Colonic mucosa (tissue), 4 donors: Measurements from ENCODE around the gene ST7. TPM values are rescaled to one million over a fixed set of nuclear protein-coding genes. Genes with fewer than 3 reads are reported as not detected.

ENCODE experiments used
- DNase-seq: peaks from one replicate; pipeline ENCODE4 v3.0.0-alpha.2; 2020
- H3K27ac ChIP-seq: fragments of 200-600 bp; one replicate; pipeline ENCODE4 v1.8.0; 2021
- H3K27me3 ChIP-seq: fragments of 200-600 bp; one replicate; pipeline ENCODE4 v1.8.0; 2021
- H3K36me3 ChIP-seq: fragments of 200-600 bp; one replicate; pipeline ENCODE4 v1.8.0; 2021
- H3K4me1 ChIP-seq: fragments of 200-600 bp; one replicate; pipeline ENCODE4 v1.8.0; 2021; ENCODE audit warnings: mild to moderate bottlenecking
- H3K4me3 ChIP-seq: fragments of 200-600 bp; one replicate; pipeline ENCODE4 v1.8.0; 2021
- H3K9ac ChIP-seq, 2 donors: one replicate each; pipeline ENCODE4 v1.7.0; 2013; ENCODE audit warnings: control low read depth in 2 of 2, low read depth in 2 of 2, low read length in 2 of 2
- H3K9me3 ChIP-seq: fragments of 200-600 bp; one replicate; pipeline ENCODE4 v1.8.0; 2021
- intact Hi-C: fragments of 100-400 bp; cut with DNase I; formaldehyde crosslinking; loops from one replicate; pipeline ENCODE4 v1.14.1; 2022
- total RNA-seq, 2 donors: library from RNA; stranded (reverse); fragmentation: NEBNext Ultra II Directional in 1 of 2; extraction: Animal tissue kit (Norgen Biotek cat#: 25700) in 1 of 2; gene quantifications; one replicate each; pipeline ENCODE4 v1.2.1, GENCODE V29; 2021
- TF ChIP-seq, protein P1 (sequence below): fragments of 200-600 bp; IDR thresholded peaks from one replicate; pipeline ENCODE4 v1.8.0; 2022; ENCODE audit warnings: antibody characterized with exemption, mild to moderate bottlenecking
- donor health status: healthy.
- donor health status: DM: no; HTN: no; CAD: no.
- donor health status: DM: no; HTN: no; CAD: no.

ST7 gene
- total RNA-seq, 2 donors from 2014 or later = 10.6 to 12.2 TPM

DNA sequence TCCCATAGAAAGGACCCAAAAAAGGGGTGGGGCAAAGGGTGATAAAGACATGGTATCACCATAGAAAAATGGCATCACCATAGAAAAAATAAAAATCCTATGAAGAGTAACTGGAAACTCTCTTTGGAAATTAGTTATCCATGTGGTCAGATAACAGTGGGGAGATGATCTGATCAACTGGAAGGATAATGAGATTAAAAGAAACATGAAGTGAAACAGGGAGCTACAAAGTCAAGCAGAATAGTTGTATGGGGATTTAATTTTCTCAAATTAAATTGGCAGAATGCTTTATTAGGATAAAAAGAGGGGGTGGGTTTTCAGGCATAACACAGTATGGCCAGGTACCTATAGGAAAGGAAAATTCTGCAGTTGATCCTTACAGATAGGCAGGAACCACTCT, 258.3 kb downstream of the ST7 start:
- no peak for DNase-seq
- no peak overlapping the region for H3K4me3 ChIP-seq
- H3K4me1 ChIP-seq = no peaks in the 10 kb centered on the region
- intact Hi-C loops = no loop called here
- TF ChIP-seq, protein P1, sequence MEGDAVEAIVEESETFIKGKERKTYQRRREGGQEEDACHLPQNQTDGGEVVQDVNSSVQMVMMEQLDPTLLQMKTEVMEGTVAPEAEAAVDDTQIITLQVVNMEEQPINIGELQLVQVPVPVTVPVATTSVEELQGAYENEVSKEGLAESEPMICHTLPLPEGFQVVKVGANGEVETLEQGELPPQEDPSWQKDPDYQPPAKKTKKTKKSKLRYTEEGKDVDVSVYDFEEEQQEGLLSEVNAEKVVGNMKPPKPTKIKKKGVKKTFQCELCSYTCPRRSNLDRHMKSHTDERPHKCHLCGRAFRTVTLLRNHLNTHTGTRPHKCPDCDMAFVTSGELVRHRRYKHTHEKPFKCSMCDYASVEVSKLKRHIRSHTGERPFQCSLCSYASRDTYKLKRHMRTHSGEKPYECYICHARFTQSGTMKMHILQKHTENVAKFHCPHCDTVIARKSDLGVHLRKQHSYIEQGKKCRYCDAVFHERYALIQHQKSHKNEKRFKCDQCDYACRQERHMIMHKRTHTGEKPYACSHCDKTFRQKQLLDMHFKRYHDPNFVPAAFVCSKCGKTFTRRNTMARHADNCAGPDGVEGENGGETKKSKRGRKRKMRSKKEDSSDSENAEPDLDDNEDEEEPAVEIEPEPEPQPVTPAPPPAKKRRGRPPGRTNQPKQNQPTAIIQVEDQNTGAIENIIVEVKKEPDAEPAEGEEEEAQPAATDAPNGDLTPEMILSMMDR = no peak
- H3K27me3 ChIP-seq = no peaks in the 10 kb centered on the region
- no peaks in the 10 kb centered on the region for H3K36me3 ChIP-seq
- no peak overlapping the region for H3K27ac ChIP-seq
- H3K9ac ChIP-seq = no peak overlapping the region
- no peaks in the 10 kb centered on the region for H3K9me3 ChIP-seq

DNA sequence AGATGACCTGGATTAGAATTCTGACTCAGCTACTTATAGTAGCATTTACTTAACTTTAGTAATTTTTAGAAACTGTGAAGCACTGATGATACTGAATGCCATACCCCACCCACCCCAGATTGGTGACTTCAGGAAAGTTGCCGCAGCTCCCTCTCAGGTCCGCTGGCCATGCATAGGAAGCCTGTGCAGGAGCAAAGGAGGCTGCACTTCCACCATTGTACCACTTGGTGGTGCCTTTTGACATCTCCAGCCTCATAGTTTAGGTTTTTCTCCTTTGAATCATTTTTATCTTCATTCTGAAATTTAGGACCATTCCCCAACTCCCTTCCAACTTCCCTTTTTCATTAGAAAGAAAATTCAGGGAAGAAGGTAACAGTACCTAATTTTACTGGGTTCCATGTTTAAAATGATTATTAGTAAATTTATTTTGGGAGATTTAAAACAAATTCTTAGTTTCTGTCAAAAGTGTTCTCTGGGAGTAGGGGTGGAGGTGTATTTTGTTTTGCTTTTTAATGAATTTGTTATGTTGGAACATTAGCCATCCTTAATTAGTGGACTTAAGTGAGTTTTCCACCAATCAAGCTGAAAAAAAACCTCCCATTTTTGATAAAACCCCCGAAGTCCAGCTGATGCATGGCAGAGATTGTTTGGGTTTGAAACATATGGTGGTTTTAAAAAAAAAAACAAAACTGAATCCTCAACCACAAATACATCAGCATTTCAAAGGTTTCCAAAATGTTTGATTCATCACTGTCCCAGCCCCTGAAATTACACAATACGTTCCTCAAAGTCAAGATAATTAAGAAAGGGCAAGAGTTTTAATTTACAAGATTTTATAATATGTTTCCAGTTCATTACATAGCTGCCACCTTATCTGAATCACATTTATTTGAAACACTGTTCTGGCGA, 259.9 kb downstream of the ST7 start:
- Histone ChIP-seq H3K27me3 (no peaks in the 10 kb centered on the region), H3K4me1 (no peaks in the 10 kb centered on the region), H3K9ac (no peak overlapping the region), H3K9me3 (no peaks in the 10 kb centered on the region), H3K4me3 (no peak overlapping the region), H3K36me3 (no peaks in the 10 kb centered on the region), H3K27ac (no peak overlapping the region)
- intact Hi-C loops = no loop called here
- peak; percentile 51 for DNase-seq
- TF ChIP-seq, protein P1 = peak; percentile 87

DNA sequence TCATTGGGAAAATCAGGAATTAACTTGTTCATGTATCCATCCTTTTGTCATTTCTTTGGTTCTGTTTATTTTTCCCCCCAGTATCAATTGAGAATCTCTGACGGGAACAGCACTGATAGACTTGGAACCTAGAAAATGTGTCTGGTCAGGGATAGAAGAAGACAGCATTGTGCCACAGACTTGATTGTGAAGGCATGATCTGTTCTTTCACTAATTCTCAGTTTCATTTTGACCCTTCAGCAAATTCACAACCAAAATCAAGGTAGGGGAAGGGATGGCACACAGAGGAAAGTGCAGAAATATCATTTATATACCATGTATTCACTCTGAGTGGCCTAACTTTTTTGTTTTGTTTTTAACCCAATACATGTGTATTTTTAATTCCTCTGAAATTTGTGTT, 262.7 kb downstream of the ST7 start:
- H3K4me1 ChIP-seq = no peaks in the 10 kb centered on the region
- no peak for DNase-seq
- no peak overlapping the region for H3K9ac ChIP-seq
- no peaks in the 10 kb centered on the region for H3K27me3 ChIP-seq
- H3K36me3 ChIP-seq = no peaks in the 10 kb centered on the region
- no peak overlapping the region for H3K27ac ChIP-seq
- H3K4me3 ChIP-seq = no peak overlapping the region
- no peaks in the 10 kb centered on the region for H3K9me3 ChIP-seq
- TF ChIP-seq, protein P1 = no peak
- intact Hi-C loops = loop anchor here (5.0 kb wide), 1 partner anchor 166 kb away; no protein-coding TSS in a partner anchor

DNA sequence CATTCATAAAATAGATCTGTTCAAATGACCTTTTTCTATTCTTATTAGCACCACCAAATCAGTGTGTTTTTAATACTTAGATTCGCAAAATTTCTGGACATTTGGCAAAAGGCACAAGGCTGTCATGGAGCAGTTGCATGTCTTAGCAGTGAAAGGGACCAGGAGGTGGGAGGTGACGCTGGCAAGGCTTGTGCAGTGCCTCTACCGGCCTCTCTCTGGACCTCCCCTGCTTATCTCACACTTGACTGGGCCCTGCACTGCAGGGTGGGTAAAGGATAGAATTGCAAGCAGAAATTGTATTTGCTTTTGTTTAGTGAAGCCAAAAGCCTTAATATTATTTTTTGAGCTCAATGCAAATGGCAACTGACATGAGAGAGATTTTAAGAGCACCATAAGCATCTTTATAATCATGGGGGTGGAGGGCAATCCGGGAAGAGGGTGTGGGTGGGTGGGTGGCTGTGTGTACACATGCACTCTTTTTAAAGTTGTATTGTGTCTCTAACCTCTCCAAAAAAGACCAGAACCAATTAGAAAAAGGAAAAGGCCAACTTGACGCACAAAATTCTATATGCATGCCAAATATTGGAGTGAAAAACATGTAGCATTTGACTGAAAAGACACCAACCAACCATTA, 263.3 kb downstream of the ST7 start:
- Histone ChIP-seq H3K36me3 (no peaks in the 10 kb centered on the region), H3K4me1 (no peaks in the 10 kb centered on the region), H3K27me3 (no peaks in the 10 kb centered on the region), H3K9me3 (no peaks in the 10 kb centered on the region), H3K4me3 (no peak overlapping the region), H3K9ac (no peak overlapping the region), H3K27ac (no peak overlapping the region)
- intact Hi-C loops = loop anchor here (5.0 kb wide), 1 partner anchor 166 kb away; no protein-coding TSS in a partner anchor
- no peak for DNase-seq
- TF ChIP-seq, protein P1 = no peak

DNA sequence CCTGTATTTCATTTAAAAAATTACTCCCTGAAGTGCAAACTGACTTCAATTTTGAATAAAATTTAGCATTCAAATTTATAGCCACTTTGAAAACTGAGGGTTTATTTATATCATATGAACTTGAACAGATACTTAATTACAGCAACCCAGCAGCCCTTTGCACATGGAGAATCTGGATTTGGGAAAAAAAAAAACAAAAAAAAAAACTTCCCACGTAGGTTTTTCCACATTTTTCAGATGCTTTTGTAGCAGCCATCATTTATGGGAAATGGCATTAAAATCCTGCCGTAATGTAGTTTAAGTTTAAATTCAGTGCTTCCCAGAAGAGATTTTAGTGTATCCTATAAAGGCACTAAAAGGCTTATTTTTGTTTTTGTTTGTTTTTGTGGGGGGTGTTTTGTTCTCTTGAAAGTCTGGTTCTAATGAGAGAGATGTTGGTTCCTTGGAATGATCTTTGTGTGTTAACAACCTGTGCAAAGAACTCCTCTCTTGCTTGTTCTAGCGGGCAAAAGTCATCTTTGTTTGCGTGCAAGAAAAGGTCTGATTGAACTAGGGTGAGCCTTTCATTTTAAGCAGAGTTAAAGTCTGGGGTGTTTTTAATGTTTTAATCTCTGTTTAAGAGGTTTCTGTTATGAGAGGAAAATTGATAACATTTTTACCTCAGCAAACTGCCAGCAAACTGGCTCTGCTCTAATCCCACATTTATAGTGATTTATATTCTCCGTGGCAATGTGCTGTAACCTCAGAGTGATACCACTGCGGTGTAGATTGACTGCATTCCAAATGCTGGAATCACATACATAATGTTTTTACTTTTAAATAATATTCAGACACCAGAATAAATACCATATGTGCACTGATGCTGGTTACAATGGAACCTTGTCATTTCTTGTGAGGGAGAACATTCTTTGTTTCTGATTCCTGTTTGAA, 264.1 kb downstream of the ST7 start:
- no peaks in the 10 kb centered on the region for H3K36me3 ChIP-seq
- TF ChIP-seq, protein P1 = no peak
- intact Hi-C loops = loop anchor here (5.0 kb wide), 1 partner anchor 165 kb away; no protein-coding TSS in a partner anchor
- no peaks in the 10 kb centered on the region for H3K4me1 ChIP-seq
- no peak overlapping the region for H3K27ac ChIP-seq
- H3K9ac ChIP-seq = no peak overlapping the region
- DNase-seq = no peak
- no peaks in the 10 kb centered on the region for H3K27me3 ChIP-seq
- no peak overlapping the region for H3K4me3 ChIP-seq
- H3K9me3 ChIP-seq = no peaks in the 10 kb centered on the region
